ENCODE measurements around the gene L3MBTL2. TPM values are rescaled to one million over a fixed set of nuclear protein-coding genes. Genes with fewer than 3 reads are reported as not detected.

L3MBTL2 gene
- total and polyA plus RNA-seq, 10 of the 15 experiments (the other 5 are each of a cell fraction or from before 2014, with no cell fraction given), result 13.2 to 37.6 (median 28.2) TPM

DNA sequence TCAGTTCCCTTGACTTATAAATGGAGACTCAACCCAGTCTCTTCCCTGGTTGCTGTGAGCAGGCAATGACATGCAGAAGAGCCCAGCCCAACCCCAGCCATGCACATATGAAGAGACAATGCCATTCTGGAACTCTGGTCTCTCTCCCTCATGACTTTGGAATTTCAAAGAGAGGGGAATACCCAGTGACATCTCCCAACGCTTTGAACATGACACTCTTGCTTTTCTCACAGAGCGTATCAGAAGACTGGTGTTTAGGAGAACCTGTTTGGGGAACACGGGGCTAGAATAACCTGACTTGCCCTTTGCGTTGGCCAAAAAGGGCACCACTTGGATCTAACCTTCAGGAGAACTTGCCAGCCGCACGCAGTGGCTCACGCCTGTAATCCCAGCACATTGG lies 68.0 kb downstream of the L3MBTL2 start:
- Histone ChIP-seq H2AFZ (ENCODE audit: control insufficient read depth, low read depth, low read length) (no peak overlapping the region), H3K79me2 (ENCODE audit: control insufficient read depth, insufficient read depth, low read length) (no peaks in the 10 kb centered on the region), H3K27ac (ENCODE audit: control insufficient read depth, insufficient read depth) (no peak overlapping the region), H3K27me3 (replicated peaks in 1 of 2; ENCODE audit: control insufficient read depth in 2 of 2, insufficient read depth in 2 of 2, low read length in 1 of 2) (no peaks in the 10 kb centered on the region), H3K9ac (ENCODE audit: control insufficient read depth, insufficient read depth, low read length) (no peak overlapping the region), H3K4me1 (ENCODE audit: control insufficient read depth, insufficient read depth, low read length) (no peaks in the 10 kb centered on the region), H3K9me3 (replicated peaks; ENCODE audit: control insufficient read depth, insufficient read depth, low read length) (no peaks in the 10 kb centered on the region), H3K4me2 (ENCODE audit: control insufficient read depth, insufficient read depth) (no peak overlapping the region), H3K36me3 (ENCODE audit: control insufficient read depth in 2 of 2, insufficient read depth in 2 of 2, low read length in 1 of 2) (peaks cover 20 to 27% of the 10 kb centered on the region in 2 experiments), H3K4me3 (no peak overlapping the region), H4K20me1 (ENCODE audit: control insufficient read depth, insufficient read depth) (no peaks in the 10 kb centered on the region)
- TF ChIP-seq CBX3 (IDR thresholded peaks at IDR 0.05; ENCODE audit: borderline replicate concordance, low read depth), result no peak
- no peak for ATAC-seq
- POLR2A ChIA-PET, result no interaction called here
- in situ Hi-C loops (cut with MboI) (no loop called here), intact Hi-C loops (cut with micrococcal nuclease; ENCODE audit: unreplicated experiment) (no loop called here)
- RAD21 ChIA-PET (ENCODE audit: unreplicated experiment), result no interaction called here
- no peak for DNase-seq (ENCODE audit: low read depth, low spot score)
- SMC1A ChIA-PET (ENCODE audit: uncharacterized antibody, unreplicated experiment), result interaction anchor here (0.6 kb wide), 1 partner anchor 316 kb away, joined by 3 read pairs; no protein-coding TSS in a partner anchor
- no peak for FAIRE-seq
- CTCF ChIA-PET, result no interaction called here
- WGBS (ENCODE audit: insufficient coverage, insufficient replicate concordance, low lambda C conversion rate, missing lambda C conversion rate), result 88% methylated on average over 7 of the region's 7 CpGs
- BruUV-seq (replicated peaks), result no TSS peak

DNA sequence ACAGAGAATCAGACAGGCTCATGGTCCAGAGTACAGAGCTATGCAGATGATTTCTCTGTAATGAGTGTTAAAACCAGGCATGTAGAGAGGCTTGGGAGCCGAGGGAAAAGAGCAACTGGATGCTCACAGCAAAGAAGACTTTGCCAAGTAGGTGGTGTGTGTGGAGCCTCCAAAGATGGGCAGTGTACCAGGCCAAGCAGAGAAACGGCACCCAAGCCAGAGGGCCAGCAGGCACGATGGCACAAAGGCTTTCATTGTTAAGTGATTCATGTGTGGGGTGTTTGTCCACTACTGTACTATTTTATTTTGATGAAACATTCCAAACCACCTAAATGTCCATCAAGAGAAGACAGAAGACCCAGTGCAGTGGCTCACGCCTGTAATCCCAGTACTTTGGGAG lies 69.7 kb downstream of the L3MBTL2 start:
- Histone ChIP-seq H3K27ac (ENCODE audit: control insufficient read depth, insufficient read depth) (no peak overlapping the region), H3K27me3 (replicated peaks in 1 of 2; ENCODE audit: control insufficient read depth in 2 of 2, insufficient read depth in 2 of 2, low read length in 1 of 2) (no peaks in the 10 kb centered on the region), H4K20me1 (ENCODE audit: control insufficient read depth, insufficient read depth) (no peaks in the 10 kb centered on the region), H3K4me1 (ENCODE audit: control insufficient read depth, insufficient read depth, low read length) (no peaks in the 10 kb centered on the region), H2AFZ (ENCODE audit: control insufficient read depth, low read depth, low read length) (no peak overlapping the region), H3K4me2 (ENCODE audit: control insufficient read depth, insufficient read depth) (no peak overlapping the region), H3K36me3 (ENCODE audit: control insufficient read depth in 2 of 2, insufficient read depth in 2 of 2, low read length in 1 of 2) (peaks cover 18 to 29% of the 10 kb centered on the region in 2 experiments), H3K4me3 (no peak overlapping the region), H3K9ac (ENCODE audit: control insufficient read depth, insufficient read depth, low read length) (no peak overlapping the region), H3K9me3 (replicated peaks; ENCODE audit: control insufficient read depth, insufficient read depth, low read length) (no peaks in the 10 kb centered on the region), H3K79me2 (ENCODE audit: control insufficient read depth, insufficient read depth, low read length) (no peaks in the 10 kb centered on the region)
- in situ Hi-C loops (cut with MboI) (no loop called here), intact Hi-C loops (cut with micrococcal nuclease; ENCODE audit: unreplicated experiment) (no loop called here)
- SMC1A ChIA-PET (ENCODE audit: uncharacterized antibody, unreplicated experiment), result interaction anchor here (1.6 kb wide), 1 partner anchor 11 kb away, joined by 4 read pairs; the partner anchor contains the start of gene RANGAP1
- DNase-seq (ENCODE audit: low read depth, low spot score) (no peak), FAIRE-seq (no peak), ATAC-seq (no peak)
- CTCF ChIA-PET, result no interaction called here
- 87% methylated on average over 4 of the region's 4 CpGs for WGBS (ENCODE audit: insufficient coverage, insufficient replicate concordance, low lambda C conversion rate, missing lambda C conversion rate)
- RAD21 ChIA-PET (ENCODE audit: unreplicated experiment), result interaction anchor here (1.0 kb wide), 1 partner anchor 352 kb away, joined by 3 read pairs; no protein-coding TSS in a partner anchor
- BruUV-seq (replicated peaks), result no TSS peak
- POLR2A ChIA-PET, result interaction anchor here (1.0 kb wide), 1 partner anchor 9 kb away, joined by 3 read pairs; no protein-coding TSS in a partner anchor
- TF ChIP-seq LARP7 (IDR thresholded peaks at IDR 0.05) (no peak), EED (IDR thresholded peaks at IDR 0.05; ENCODE audit: low read depth) (no peak), PAX8 (IDR thresholded peaks at IDR 0.05) (no peak), SMC3 (IDR thresholded peaks at IDR 0.05; ENCODE audit: borderline replicate concordance, low read length) (no peak), YY1 (IDR thresholded peaks at IDR 0.05; ENCODE audit: low read depth, low read length) (no peak), CEBPZ (IDR thresholded peaks at IDR 0.05; ENCODE audit: low read depth, low read length) (no peak), BCL3 (IDR thresholded peaks at IDR 0.05; ENCODE audit: borderline replicate concordance, insufficient read depth, low read depth, low read length, poor library complexity, severe bottlenecking) (no peak), EP300 (IDR thresholded peaks at IDR 0.05; ENCODE audit: borderline replicate concordance in 1 of 2, control insufficient read depth in 1 of 2, low read depth in 2 of 2, low read length in 2 of 2) (no peak)
- TF ChIP-seq, protein P1, sequence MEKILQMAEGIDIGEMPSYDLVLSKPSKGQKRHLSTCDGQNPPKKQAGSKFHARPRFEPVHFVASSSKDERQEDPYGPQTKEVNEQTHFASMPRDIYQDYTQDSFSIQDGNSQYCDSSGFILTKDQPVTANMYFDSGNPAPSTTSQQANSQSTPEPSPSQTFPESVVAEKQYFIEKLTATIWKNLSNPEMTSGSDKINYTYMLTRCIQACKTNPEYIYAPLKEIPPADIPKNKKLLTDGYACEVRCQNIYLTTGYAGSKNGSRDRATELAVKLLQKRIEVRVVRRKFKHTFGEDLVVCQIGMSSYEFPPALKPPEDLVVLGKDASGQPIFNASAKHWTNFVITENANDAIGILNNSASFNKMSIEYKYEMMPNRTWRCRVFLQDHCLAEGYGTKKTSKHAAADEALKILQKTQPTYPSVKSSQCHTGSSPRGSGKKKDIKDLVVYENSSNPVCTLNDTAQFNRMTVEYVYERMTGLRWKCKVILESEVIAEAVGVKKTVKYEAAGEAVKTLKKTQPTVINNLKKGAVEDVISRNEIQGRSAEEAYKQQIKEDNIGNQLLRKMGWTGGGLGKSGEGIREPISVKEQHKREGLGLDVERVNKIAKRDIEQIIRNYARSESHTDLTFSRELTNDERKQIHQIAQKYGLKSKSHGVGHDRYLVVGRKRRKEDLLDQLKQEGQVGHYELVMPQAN (conservative IDR thresholded peaks at IDR 0.05), result no peak

Data from GM12878 (cell line).